GM12878 (cell line): ENCODE measurements around the gene PTMA. TPM values are rescaled to one million over a fixed set of nuclear protein-coding genes. Genes with fewer than 3 reads are reported as not detected.

Experiments used
- ATAC-seq: fragments of 200-7000 bp; cut with Tn5 transposase; 3 replicates; pipeline ENCODE4 v1.9.1; 2020; ENCODE audit warnings: mild to moderate bottlenecking, moderate library complexity
- BruUV-seq: library from RNA; stranded (reverse); fragments of 400-500 nt; replicated peaks from 2 replicates; lab custom pipeline; 2021; lab: Mats Ljungman, UMichigan
- CTCF ChIA-PET: fragments of 300-600 bp; sonication (Branson Sonifier 250); formaldehyde crosslinking; extraction: SDS; loops from one replicate; lab custom pipeline; 2021; ENCODE audit warnings: inconsistent platforms; lab: Yijun Ruan, JAX
- POLR2A ChIA-PET: fragments of 350-600 bp; formaldehyde crosslinking; extraction: SDS; loops from one replicate; lab custom pipeline; 2021; ENCODE audit warnings: inconsistent platforms; lab: Charles Lee
- RAD21 ChIA-PET: fragments of 300-600 bp; sonication (Branson Sonifier 250); formaldehyde crosslinking; loops from one replicate; lab custom pipeline; 2023; ENCODE audit warnings: antibody characterized with exemption; ENCODE audit not compliant: unreplicated experiment; lab: Charles Lee
- SMC1A ChIA-PET: fragments of 300-600 bp; sonication (Branson Sonifier 250); formaldehyde crosslinking; loops from one replicate; lab custom pipeline; 2023; ENCODE audit not compliant: unreplicated experiment, uncharacterized antibody; lab: Charles Lee
- DNase-seq: peaks from one replicate; pipeline ENCODE4 v3.0.0-alpha.2; 2011; ENCODE audit warnings: low read depth, low spot score
- FAIRE-seq: peaks from 3 replicates; lab custom pipeline; 2011; peaks lifted over from hg19 to GRCh38; lab: Jason Lieb, UNC
- H2AFZ ChIP-seq: 2 replicates; pipeline ENCODE4 v1.6.0; 2011; ENCODE audit warnings: low read depth, low read length, control low read depth; ENCODE audit not compliant: control insufficient read depth
- H3K27ac ChIP-seq: 2 replicates; pipeline ENCODE4 v1.5.1; 2011; ENCODE audit warnings: control low read depth; ENCODE audit not compliant: control insufficient read depth, insufficient read depth
- H3K27me3 ChIP-seq, 2 experiments: replicated peaks in 1 of 2; 2 replicates each; pipeline versions ENCODE4 v1.6.0 to v1.6.1; 2011; ENCODE audit warnings: low read length in 1 of 2; ENCODE audit not compliant: control insufficient read depth in 2 of 2, insufficient read depth in 2 of 2
- H3K36me3 ChIP-seq, 2 experiments: 2 replicates each; pipeline ENCODE4 v1.5.1; 2011; ENCODE audit warnings: low read length in 1 of 2; ENCODE audit not compliant: control insufficient read depth in 2 of 2, insufficient read depth in 2 of 2
- H3K4me1 ChIP-seq: 2 replicates; pipeline ENCODE4 v1.6.1; 2011; ENCODE audit warnings: mild to moderate bottlenecking, low read length, moderate library complexity, mixed read lengths; ENCODE audit not compliant: control insufficient read depth, insufficient read depth
- H3K4me2 ChIP-seq: 2 replicates; pipeline ENCODE4 v1.6.0; 2011; ENCODE audit warnings: control low read depth; ENCODE audit not compliant: control insufficient read depth, insufficient read depth
- H3K4me3 ChIP-seq: fragments of 200-600 bp; sonication (generic); 2 replicates; pipeline ENCODE4 v1.5.1; 2016
- H3K79me2 ChIP-seq: 2 replicates; pipeline ENCODE4 v1.6.0; 2011; ENCODE audit warnings: low read length; ENCODE audit not compliant: control insufficient read depth, insufficient read depth
- H3K9ac ChIP-seq: 2 replicates; pipeline ENCODE4 v1.8.0; 2011; ENCODE audit warnings: low read length, control low read depth, mixed read lengths; ENCODE audit not compliant: control insufficient read depth, insufficient read depth
- H3K9me3 ChIP-seq: replicated peaks from 3 replicates; pipeline ENCODE4 v1.5.1; 2011; ENCODE audit warnings: mild to moderate bottlenecking, low read length; ENCODE audit not compliant: control insufficient read depth, insufficient read depth
- H4K20me1 ChIP-seq: 2 replicates; pipeline ENCODE4 v1.6.0; 2011; ENCODE audit not compliant: control insufficient read depth, insufficient read depth
- BHLHE40 ChIP-seq, 2 experiments: fragments of 450-650 bp in 1 of 2; IDR thresholded peaks; 2 replicates each; pipeline ENCODE4 v1.6.1; 2011 to 2017; ENCODE audit warnings: low read depth in 2 of 2, borderline replicate concordance in 1 of 2, improper control_type of control experiment in 1 of 2, low read length in 1 of 2, mild to moderate bottlenecking in 1 of 2
- CTCF ChIP-seq, 3 experiments: IDR thresholded peaks in 2 of 3; conservative IDR thresholded peaks in 1 of 3; 2 replicates each; pipeline ENCODE4 v1.5.1; 2011; ENCODE audit warnings: low read depth in 3 of 3, low read length in 3 of 3, mild to moderate bottlenecking in 3 of 3, control low read depth in 2 of 3, moderate library complexity in 2 of 3, inconsistent platforms in 1 of 3, mixed read lengths in 1 of 3; ENCODE audit not compliant: control insufficient read depth in 2 of 3, insufficient read depth in 1 of 3; ENCODE audit errors: extremely low read depth in 1 of 3
- ETV6 ChIP-seq, 2 experiments: fragments of 450-650 bp in 1 of 2; IDR thresholded peaks in 1 of 2; conservative IDR thresholded peaks in 1 of 2; 2 replicates each; pipeline ENCODE4 v1.6.1; 2014; ENCODE audit warnings: antibody characterized with exemption in 1 of 2, borderline replicate concordance in 1 of 2, low read depth in 1 of 2, mild to moderate bottlenecking in 1 of 2, moderate library complexity in 1 of 2
- EZH2 ChIP-seq: IDR thresholded peaks from 2 replicates; pipeline ENCODE4 v1.6.1; 2012; ENCODE audit warnings: low read depth, mild to moderate bottlenecking, control low read depth, inconsistent platforms, low read length, borderline replicate concordance; ENCODE audit not compliant: control insufficient read depth
- GATAD2B ChIP-seq: fragments of 450-650 bp; conservative IDR thresholded peaks from 2 replicates; pipeline ENCODE4 v1.6.1; 2017; ENCODE audit warnings: low read depth, mild to moderate bottlenecking, moderate library complexity
- MEF2B ChIP-seq: fragments of 450-650 bp; IDR thresholded peaks from 2 replicates; pipeline ENCODE4 v1.6.1; 2018; ENCODE audit warnings: mild to moderate bottlenecking, moderate library complexity; ENCODE audit not compliant: partially characterized antibody, poor library complexity, severe bottlenecking
- MTA2 ChIP-seq: fragments of 450-650 bp; IDR thresholded peaks from 2 replicates; pipeline ENCODE4 v1.6.1; 2016; ENCODE audit warnings: low read depth, mild to moderate bottlenecking, moderate library complexity
- NFYB ChIP-seq: IDR thresholded peaks from 2 replicates; pipeline ENCODE4 v1.6.1; 2011; ENCODE audit warnings: low read depth, mild to moderate bottlenecking, low read length, improper control_type of control experiment, moderate library complexity; ENCODE audit not compliant: insufficient read depth
- NR2C1 ChIP-seq: fragments of 450-650 bp; IDR thresholded peaks from 2 replicates; pipeline ENCODE4 v1.6.1; 2017; ENCODE audit warnings: antibody characterized with exemption, mild to moderate bottlenecking, moderate library complexity
- NR2F1 ChIP-seq: fragments of 450-650 bp; conservative IDR thresholded peaks from 2 replicates; pipeline ENCODE4 v1.6.1; 2017; ENCODE audit warnings: mild to moderate bottlenecking
- PAX5 ChIP-seq: IDR thresholded peaks from 2 replicates; pipeline ENCODE4 v1.6.1; 2011; ENCODE audit warnings: low read depth, low read length, borderline replicate concordance
- POU2F2 ChIP-seq: IDR thresholded peaks from 3 replicates; pipeline ENCODE4 v1.6.1; 2011; ENCODE audit warnings: low read depth, mild to moderate bottlenecking, low read length, borderline replicate concordance
- SKIL ChIP-seq: fragments of 450-650 bp; IDR thresholded peaks from 2 replicates; pipeline ENCODE4 v1.6.1; 2017; ENCODE audit warnings: mild to moderate bottlenecking, low read depth, inconsistent platforms; ENCODE audit not compliant: poor library complexity, severe bottlenecking
- SMAD5 ChIP-seq: IDR thresholded peaks from 2 replicates; pipeline ENCODE4 v1.6.1; 2016; ENCODE audit warnings: antibody characterized with exemption, low read depth
- SP1 ChIP-seq: IDR thresholded peaks from one replicate; pipeline ENCODE4 v1.6.1; 2011; ENCODE audit warnings: low read depth, low read length
- ZNF207 ChIP-seq: fragments of 450-650 bp; IDR thresholded peaks from 2 replicates; pipeline ENCODE4 v1.6.1; 2014; ENCODE audit warnings: antibody characterized with exemption, mild to moderate bottlenecking, borderline replicate concordance
- ZNF24 ChIP-seq: fragments of 450-650 bp; IDR thresholded peaks from 2 replicates; pipeline ENCODE4 v1.6.1; 2017; ENCODE audit warnings: antibody characterized with exemption, mild to moderate bottlenecking
- WGBS: methylation state at CpG from one replicate; pipeline ENCODE4 v1.1.6; 2016; ENCODE audit warnings: low lambda C conversion rate; ENCODE audit not compliant: insufficient replicate concordance, insufficient coverage; ENCODE audit errors: missing lambda C conversion rate; 5-methylcytosine and 5-hydroxymethylcytosine counted together
- in situ Hi-C: fragments of 300-500 bp; cut with MboI; formaldehyde crosslinking; loops from 9 replicates; pipeline ENCODE4 v1.14.3; 2018; ENCODE audit warnings: mixed read lengths
- intact Hi-C: fragments of 100-400 bp; cut with micrococcal nuclease; formaldehyde crosslinking; loops from one replicate; pipeline ENCODE4 v1.14.2; 2022; ENCODE audit not compliant: unreplicated experiment
- polyA plus RNA-seq, 11 experiments: library from polyadenylated mRNA; depleted of rRNA in 4 of 11; unstranded in 6 of 11; stranded (reverse) in 5 of 11; fragments of >200 nt; fragmentation: Nextera tagmentation in 4 of 11; fragmentation: Illumina TruSeq in 1 of 11; extraction: Ambion mirVana in 4 of 11; extraction: Trizol in 1 of 11; gene quantifications; 1 replicate in 1 of 11; 2 replicates in 10 of 11; pipeline versions ENCODE4 v1.2.1 to v1.2.3, GENCODE V29; 2011 to 2016; ENCODE audit warnings: inconsistent platforms in 2 of 11, missing spikeins in 2 of 11, low read depth in 1 of 11
- total RNA-seq, 4 experiments: library from RNA; depleted of rRNA in 3 of 4; stranded (reverse); fragments of >200 nt in 3 of 4; fragmentation: Illumina TruSeq in 1 of 4; extraction: Trizol in 1 of 4; gene quantifications; 2 replicates each; pipeline versions ENCODE4 v1.2.1 to v1.2.3, GENCODE V29; 2013 to 2021

The PTMA gene
- total and polyA plus RNA-seq, 10 of the 15 experiments (the other 5 are each of a cell fraction or from before 2014, with no cell fraction given), result 1,144 to 5,018 (median 3,464) TPM

- no peaks in the 10 kb centered on the region; the same call in 2 of the 3 replicates for H3K9me3 ChIP-seq
- WGBS, result 4% methylated on average over 19 of the region's 20 CpGs
- H3K36me3 ChIP-seq, result no peaks in the 10 kb centered on the region
- intact Hi-C loops (loop anchor here (1.0 to 5.0 kb wide), 3 partner anchors 26 to 112 kb away; no protein-coding TSS in a partner anchor), in situ Hi-C loops (loop anchor here (5.0 kb wide), 2 partner anchors 43 to 62 kb away; no protein-coding TSS in a partner anchor)
- H4K20me1 ChIP-seq, result no peaks in the 10 kb centered on the region
- ChIA-PET RAD21 (interaction anchor here (0.6 to 24.6 kb wide), 26 partner anchors 9 to 129 kb away, joined by 3 to 463 read pairs (median 6); partner anchors contain the start of genes COPS7B and PTMA), SMC1A (interaction anchor here (0.8 to 10.2 kb wide), 25 partner anchors 9 to 157 kb away, joined by 3 to 343 read pairs (median 5); partner anchors contain the start of genes COPS7B and PTMA), POLR2A (interaction anchor here (0.8 to 10.3 kb wide), 12 partner anchors 12 to 73 kb away, joined by 3 to 247 read pairs (median 5); partner anchors contain the start of gene PTMA), CTCF (interaction anchor here (0.7 to 22.2 kb wide), 36 partner anchors 10 to 1003 kb away, joined by 3 to 811 read pairs (median 6); partner anchors contain the start of genes COPS7B and PTMA)
- FAIRE-seq (peak; percentile 84), ATAC-seq (peak; percentile 52), DNase-seq (no peak)
- H3K4me1 ChIP-seq, result peaks cover 63% of the 10 kb centered on the region
- peak overlapping the region; percentile 94 for H2AFZ ChIP-seq
- no TSS peak for BruUV-seq
- H3K27me3 ChIP-seq, result no peaks in the 10 kb centered on the region
- H3K4me2 ChIP-seq, result peak overlapping the region; percentile 93
- H3K79me2 ChIP-seq, result peaks cover 9% of the 10 kb centered on the region
- peak overlapping the region; percentile 87 for H3K27ac ChIP-seq
- H3K4me3 ChIP-seq, result no peak overlapping the region
- peak overlapping the region; percentile 63 for H3K9ac ChIP-seq
- peak in 1 of 2 experiments; percentile 39; a peak in 3 of 4 replicates for TF ChIP-seq BHLHE40 (IDR thresholded peaks at IDR 0.05; ENCODE audit: borderline replicate concordance in 1 of 2, low read depth in 2 of 2, low read length in 1 of 2)
- TF ChIP-seq SMAD5, result no peak
- TF ChIP-seq MTA2, result peak; percentile 62
- 0 out of 4 replicates have a peak, but pooled peaks of 1 of the 2 experiments have one; percentile 57 for TF ChIP-seq ETV6 (conservative IDR thresholded peaks at IDR 0.05 in 1 of 2, IDR thresholded peaks at IDR 0.05 in 1 of 2; ENCODE audit: borderline replicate concordance in 1 of 2, low read depth in 1 of 2)
- peak; percentile 60 for TF ChIP-seq SP1
- TF ChIP-seq NR2C1, result peak; percentile 74
- no peak for TF ChIP-seq EZH2
- TF ChIP-seq ZNF24, result no peak
- TF ChIP-seq CTCF (IDR thresholded peaks at IDR 0.05 in 2 of 3, conservative IDR thresholded peaks at IDR 0.05 in 1 of 3; ENCODE audit: control insufficient read depth in 2 of 3, extremely low read depth in 1 of 3, insufficient read depth in 1 of 3, low read depth in 3 of 3, low read length in 3 of 3), result peak; percentile 85 to 93 (median 87)
- peak; percentile 71 for TF ChIP-seq MEF2B
- peak; percentile 71; the same call in 1 of the 2 replicates for TF ChIP-seq ZNF207
- TF ChIP-seq POU2F2, result peak; percentile 8; the same call in 1 of the 3 replicates
- peak; percentile 86 for TF ChIP-seq NR2F1
- TF ChIP-seq GATAD2B, result peak; percentile 74; the same call in 1 of the 2 replicates
- peak; percentile 65 for TF ChIP-seq SKIL
- TF ChIP-seq PAX5, result peak; percentile 72
- no peak for TF ChIP-seq NFYB
These were observed 33.6 kb upstream of the PTMA start for GRCh38 chr2:231674587-231675338.
